ENCODE data around the gene IL17RB.

The IL17RB gene

GRCh38 chr3:53846134-53846850 is at the start of gene IL17RB, which contains the start of gene CHDH:
IL17RB (plus strand) TSS chr3:53846568; CDS start chr3:53846589, 21 bp downstream.
CHDH (minus strand) TSS chr3:53846419; CDS start chr3:53824008, 22,411 bp downstream.
- DNase-seq (ENCODE audit: low read depth in 2 of 3, low spot score in 1 of 3): peak in 1 of 3 donors; percentile 9

- no peak for DNase-seq (ENCODE audit: low read depth in 2 of 3, low spot score in 1 of 3)
Observed at GRCh38 chr3:53798144-53798543, 48.2 kb upstream of the IL17RB start.

GRCh38 chr3:53799338-53799865 is 47.0 kb upstream of the IL17RB start:
- no peak for DNase-seq (ENCODE audit: low read depth in 2 of 3, low spot score in 1 of 3)

GRCh38 chr3:53800041-53800906 is 46.1 kb upstream of the IL17RB start:
- DNase-seq (ENCODE audit: low read depth in 2 of 3, low spot score in 1 of 3): no peak

- DNase-seq (ENCODE audit: low read depth in 2 of 3, low spot score in 1 of 3): no peak
Observed at GRCh38 chr3:53801319-53801718, 45.0 kb upstream of the IL17RB start.

- no peak for DNase-seq (ENCODE audit: low read depth in 2 of 3, low spot score in 1 of 3)
Observed at GRCh38 chr3:53802256-53802880, 44.0 kb upstream of the IL17RB start.

GRCh38 chr3:53803124-53803815 is 43.1 kb upstream of the IL17RB start:
- no peak for DNase-seq (ENCODE audit: low read depth in 2 of 3, low spot score in 1 of 3)

GRCh38 chr3:53803816-53804695 is 42.3 kb upstream of the IL17RB start:
- no peak for DNase-seq (ENCODE audit: low read depth in 2 of 3, low spot score in 1 of 3)

- no peak for DNase-seq (ENCODE audit: low read depth in 2 of 3, low spot score in 1 of 3)
Observed at GRCh38 chr3:53804697-53805462, 41.5 kb upstream of the IL17RB start.

- DNase-seq (ENCODE audit: low read depth in 2 of 3, low spot score in 1 of 3): no peak
Observed at GRCh38 chr3:53805463-53806159, 40.8 kb upstream of the IL17RB start.

GRCh38 chr3:53806182-53807116 is 39.9 kb upstream of the IL17RB start:
- DNase-seq (ENCODE audit: low read depth in 2 of 3, low spot score in 1 of 3): no peak

- DNase-seq (ENCODE audit: low read depth in 2 of 3, low spot score in 1 of 3): no peak
Observed at GRCh38 chr3:53807117-53807810, 39.1 kb upstream of the IL17RB start.

- DNase-seq (ENCODE audit: low read depth in 2 of 3, low spot score in 1 of 3): no peak
Observed at GRCh38 chr3:53808496-53808895, 37.9 kb upstream of the IL17RB start.

GRCh38 chr3:53809267-53809666 is 37.1 kb upstream of the IL17RB start:
- DNase-seq (ENCODE audit: low read depth in 2 of 3, low spot score in 1 of 3): no peak

- no peak for DNase-seq (ENCODE audit: low read depth in 2 of 3, low spot score in 1 of 3)
Observed at GRCh38 chr3:53809764-53810400, 36.5 kb upstream of the IL17RB start.

- no peak for DNase-seq (ENCODE audit: low read depth in 2 of 3, low spot score in 1 of 3)
Observed at GRCh38 chr3:53811143-53811927, 35.0 kb upstream of the IL17RB start.

All from stimulated activated CD4-positive, alpha-beta T cell treated with anti-CD3 and anti-CD28 coated beads, Interleukin-12 subunit alpha, Interleukin-12 subunit beta, amount 100 ng/mL, for 48 hours (primary cell).